HS-5 (cell line): ENCODE measurements around the gene PRR14L.
A peak's percentile ranks its signal among the peaks of the same experiment; 100 is the strongest.
"Not testable (repeated sequence)": the region's sequence is repeated elsewhere in the genome, so short reads cannot be mapped to it uniquely, and the experiment has no call there.

ENCODE experiments used
- DNase-seq: peaks from one replicate; pipeline ENCODE4 v3.0.0-alpha.2; 2012; ENCODE audit warnings: low read depth

PRR14L gene

GRCh38 chr22:31681349-31682345 is 68.3 kb downstream of the PRR14L start:
- DNase-seq: no peak

- peak; percentile 54 for DNase-seq
Observed at GRCh38 chr22:31680861-31681341, 69.0 kb downstream of the PRR14L start.

- no peak for DNase-seq
Observed at GRCh38 chr22:31678748-31679147, 71.2 kb downstream of the PRR14L start.

GRCh38 chr22:31676700-31677099 is 73.2 kb downstream of the PRR14L start:
- no peak for DNase-seq

GRCh38 chr22:31674219-31674618 is 75.7 kb downstream of the PRR14L start:
- DNase-seq: not testable (repeated sequence)

- DNase-seq: not testable (repeated sequence)
Observed at GRCh38 chr22:31668849-31669248, 81.1 kb downstream of the PRR14L start.

GRCh38 chr22:31662668-31663037 is 87.3 kb downstream of the PRR14L start:
- no peak for DNase-seq

- DNase-seq: peak; percentile 90
Observed at GRCh38 chr22:31661851-31662667, 87.9 kb downstream of the PRR14L start, which contains the start of gene PISD. Gene PISD (minus strand): TSS chr22:31662215. CDS start chr22:31662208, 7 bp downstream.

- peak; percentile 76 for DNase-seq
Observed at GRCh38 chr22:31660860-31661341, 89.0 kb downstream of the PRR14L start.

GRCh38 chr22:31659246-31659645 is 90.7 kb downstream of the PRR14L start:
- DNase-seq: no peak

GRCh38 chr22:31654408-31654807 is 95.5 kb downstream of the PRR14L start:
- DNase-seq: no peak

- no peak for DNase-seq
Observed at GRCh38 chr22:31653944-31654343, 96.0 kb downstream of the PRR14L start.

GRCh38 chr22:31652911-31653684 is 96.8 kb downstream of the PRR14L start:
- DNase-seq: no peak

- no peak for DNase-seq
Observed at GRCh38 chr22:31652088-31652487, 97.8 kb downstream of the PRR14L start.

- no peak for DNase-seq
Observed at GRCh38 chr22:31651664-31652063, 98.3 kb downstream of the PRR14L start.

- peak; percentile 80 for DNase-seq
Observed at GRCh38 chr22:31650391-31650790, 99.5 kb downstream of the PRR14L start.

- peak; percentile 78 for DNase-seq
Observed at GRCh38 chr22:31647523-31648320, 102.2 kb downstream of the PRR14L start.

GRCh38 chr22:31647066-31647465 is 102.9 kb downstream of the PRR14L start:
- DNase-seq: no peak

GRCh38 chr22:31646186-31647019 is 103.5 kb downstream of the PRR14L start:
- DNase-seq: peak; percentile 92
